HG03135 (cell line): ENCODE data around the gene MUC4.
"Not testable (repeated sequence)": the region's sequence is repeated elsewhere in the genome, so short reads cannot be mapped to it uniquely, and the experiment has no call there.

Experiments used
- ATAC-seq: cut with Tn5 transposase; IDR thresholded peaks from one replicate; pipeline ENCODE4 v1.9.1; 2021; ENCODE audit warnings: mild to moderate bottlenecking, moderate library complexity; ENCODE audit not compliant: unreplicated experiment

MUC4 gene

DNA sequence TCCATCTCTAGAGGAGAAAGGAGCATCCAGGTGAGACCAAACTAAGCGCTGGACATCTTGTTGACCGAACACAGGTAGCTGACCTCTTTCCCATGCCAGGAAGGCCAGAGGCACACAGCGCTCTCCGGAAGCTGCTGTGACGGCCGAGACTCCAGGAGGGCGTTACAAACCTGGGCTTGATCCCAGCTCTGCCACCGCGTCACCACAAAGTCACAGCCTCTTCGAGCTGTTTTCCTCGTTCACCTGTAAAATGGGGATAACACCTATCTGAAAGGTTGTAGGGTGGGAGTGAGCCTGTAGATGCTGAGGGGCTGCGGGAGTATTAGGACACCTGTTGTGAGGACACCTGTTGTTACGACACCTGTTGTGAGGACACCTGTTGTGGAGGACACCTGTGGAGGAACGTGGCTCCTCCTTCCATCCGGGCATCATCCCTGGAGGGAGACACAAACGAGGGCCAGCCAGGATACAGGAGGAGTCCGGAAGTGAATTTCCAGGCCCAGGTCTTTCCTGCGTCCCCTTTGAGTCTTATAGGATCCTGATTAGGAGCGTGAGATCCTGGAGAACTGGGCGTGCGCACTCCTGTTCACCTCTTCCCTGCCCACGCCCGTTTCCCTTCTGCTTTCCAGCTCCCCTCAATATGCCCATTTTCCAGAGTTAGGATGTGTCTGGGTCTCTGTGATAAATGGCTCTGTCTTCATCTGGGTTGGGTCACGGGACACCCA, 2.3 kb upstream of the MUC4 start:
- no peak for ATAC-seq

- no peak for ATAC-seq
These were observed 637 bp upstream of the MUC4 start for GRCh38 chr3:195812366-195812765.

- no peak for ATAC-seq
These were observed 1.3 kb downstream of the MUC4 start for GRCh38 chr3:195810455-195810845.

DNA sequence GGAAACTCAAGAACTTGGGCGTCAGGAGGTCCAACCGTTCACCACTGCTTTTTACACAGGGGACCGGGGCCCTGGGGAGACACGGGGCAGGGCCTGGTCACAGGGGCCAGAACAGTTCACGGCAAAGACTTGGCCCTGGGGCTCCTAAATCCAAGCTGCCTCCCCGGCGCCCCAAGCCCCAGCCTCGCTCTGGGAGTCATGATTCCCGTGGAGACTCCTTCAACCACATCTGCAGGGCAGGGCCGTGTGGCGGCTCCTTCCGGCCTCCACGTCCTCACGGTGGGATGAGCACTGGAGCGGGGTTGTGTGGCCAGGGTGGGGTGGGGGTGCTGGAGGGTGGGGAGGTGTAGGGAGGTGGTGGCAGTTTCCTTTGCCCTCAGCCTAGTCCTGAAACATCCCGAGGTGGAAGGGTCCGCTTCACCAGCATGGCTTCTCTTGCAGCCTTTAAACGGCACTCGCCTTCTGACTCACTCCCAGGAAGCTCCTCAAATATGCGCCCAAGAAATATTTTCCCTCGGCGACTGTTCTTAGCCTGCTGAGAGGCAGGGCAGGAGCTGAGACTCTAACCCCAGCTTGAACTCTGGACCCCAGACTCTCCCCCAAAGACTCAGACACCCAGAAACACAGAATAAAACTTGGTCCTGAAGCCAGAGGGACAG, 1.8 kb downstream of the MUC4 start:
- ATAC-seq = no peak

DNA sequence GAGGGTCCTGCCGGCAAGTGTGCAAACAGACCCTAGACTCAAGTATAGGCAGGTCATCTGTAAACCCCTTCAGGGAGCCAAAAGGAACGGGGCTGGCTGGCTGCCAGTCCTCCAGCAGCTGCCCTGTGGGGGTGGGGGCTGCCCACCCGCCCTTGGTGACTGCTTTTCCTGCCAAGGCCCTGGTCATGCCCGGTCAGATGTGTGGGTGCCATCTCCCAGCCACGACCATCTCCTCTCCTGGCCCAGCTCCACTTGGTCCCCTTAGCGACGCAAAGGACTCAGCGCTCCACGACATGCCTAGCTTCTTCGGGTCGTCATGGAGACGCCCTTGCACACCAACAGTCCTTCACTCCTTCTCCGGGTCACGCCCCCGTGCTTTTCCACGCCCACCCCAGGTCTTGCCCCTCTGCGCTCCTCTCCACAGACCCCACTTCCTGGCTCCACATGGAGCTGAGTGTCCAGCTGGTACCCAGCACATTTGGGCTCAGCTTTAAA, 2.4 kb downstream of the MUC4 start:
- no peak for ATAC-seq

GRCh38 chr3:195808741-195809290, 2.9 kb downstream of the MUC4 start:
- no peak for ATAC-seq

DNA sequence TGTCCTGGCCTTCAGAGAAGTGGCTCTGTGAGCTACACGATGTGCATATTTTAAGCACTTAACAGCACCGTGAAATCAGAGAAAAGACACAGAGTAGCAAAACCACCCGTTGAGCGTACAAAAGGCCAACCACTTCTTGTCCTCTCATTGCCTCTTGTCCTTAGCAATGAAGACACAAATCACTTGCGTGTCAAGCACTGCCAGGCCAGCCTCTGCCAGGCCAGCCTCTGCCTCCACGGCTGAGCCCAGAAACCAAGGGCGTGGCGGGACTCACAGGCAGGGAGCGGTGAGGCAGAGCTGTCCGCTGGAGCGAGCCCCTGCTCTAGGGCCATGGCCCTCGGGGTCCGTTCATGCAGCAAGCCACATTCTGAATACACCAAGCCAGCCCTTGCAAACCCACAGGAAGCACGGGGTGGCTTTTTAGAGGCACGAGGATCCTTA, 4.0 kb downstream of the MUC4 start:
- ATAC-seq = no peak

DNA sequence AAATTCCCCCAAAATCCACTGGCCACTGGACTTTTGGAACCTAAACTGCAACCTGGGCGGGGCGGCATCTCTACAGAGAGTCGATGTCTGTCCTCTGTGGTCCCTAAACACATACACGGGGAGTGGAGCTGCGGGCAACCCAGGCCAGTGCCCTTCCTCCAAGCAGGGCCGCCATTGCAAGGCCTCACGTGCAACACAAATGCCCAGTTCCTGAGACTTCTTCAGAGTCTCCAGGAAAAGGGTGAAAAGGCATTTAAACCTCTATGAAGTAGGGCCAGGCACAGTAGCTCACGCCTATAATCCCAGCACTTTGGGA, 4.9 kb downstream of the MUC4 start:
- no peak for ATAC-seq

- ATAC-seq = no peak
These were observed 5.4 kb downstream of the MUC4 start for GRCh38 chr3:195806211-195806915.

- not testable (repeated sequence) for ATAC-seq
These were observed 6.1 kb downstream of the MUC4 start for GRCh38 chr3:195805588-195805987.

DNA sequence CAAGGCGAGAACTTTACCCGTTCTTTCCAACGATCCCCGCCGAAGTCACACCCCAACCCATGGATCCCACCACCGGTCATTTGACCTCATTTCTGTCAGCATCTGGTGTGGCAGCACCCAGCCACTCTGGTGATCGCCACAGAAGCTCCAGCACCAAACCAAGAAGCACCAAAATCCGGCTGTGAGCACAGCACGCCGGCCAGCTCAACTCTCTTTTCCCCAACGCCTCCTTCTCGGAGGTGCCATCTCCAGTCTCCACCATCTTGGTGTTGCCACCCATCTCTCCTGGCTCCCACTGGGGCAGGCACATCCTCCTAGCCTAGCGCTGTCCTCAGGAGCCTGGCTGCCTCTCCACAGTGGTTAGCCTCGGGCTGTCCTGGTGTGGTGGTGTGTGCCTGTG, 6.5 kb downstream of the MUC4 start:
- no peak for ATAC-seq

DNA sequence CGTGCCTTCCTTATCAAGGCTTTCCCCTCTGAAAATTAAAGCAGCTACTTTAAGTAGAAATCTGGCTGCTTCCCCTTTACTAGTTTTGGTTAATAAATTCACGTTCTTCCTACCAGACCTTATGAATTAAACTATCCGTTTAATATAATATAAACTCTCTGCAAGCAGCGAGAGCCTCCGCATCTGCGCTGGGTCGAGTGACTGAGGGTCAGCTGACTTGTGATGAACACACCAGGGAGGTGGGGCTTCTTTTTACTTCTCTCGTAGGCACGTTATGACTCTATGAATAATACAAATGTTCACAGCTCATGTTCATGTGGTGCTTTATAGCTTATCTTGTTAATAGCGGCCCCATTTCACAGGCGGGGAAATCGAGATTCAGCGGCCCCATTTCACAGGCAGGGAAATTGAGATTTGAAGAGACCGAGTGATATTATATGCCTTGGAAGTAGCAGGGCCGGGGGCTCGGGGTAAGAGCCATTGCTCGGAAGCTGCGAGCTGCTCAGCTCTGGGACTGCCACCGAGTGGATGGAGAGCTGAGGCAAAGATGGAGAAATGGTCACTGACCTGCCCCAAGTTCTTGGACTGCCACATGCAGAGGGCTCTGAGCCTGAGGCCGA, 8.3 kb downstream of the MUC4 start:
- ATAC-seq = no peak

DNA sequence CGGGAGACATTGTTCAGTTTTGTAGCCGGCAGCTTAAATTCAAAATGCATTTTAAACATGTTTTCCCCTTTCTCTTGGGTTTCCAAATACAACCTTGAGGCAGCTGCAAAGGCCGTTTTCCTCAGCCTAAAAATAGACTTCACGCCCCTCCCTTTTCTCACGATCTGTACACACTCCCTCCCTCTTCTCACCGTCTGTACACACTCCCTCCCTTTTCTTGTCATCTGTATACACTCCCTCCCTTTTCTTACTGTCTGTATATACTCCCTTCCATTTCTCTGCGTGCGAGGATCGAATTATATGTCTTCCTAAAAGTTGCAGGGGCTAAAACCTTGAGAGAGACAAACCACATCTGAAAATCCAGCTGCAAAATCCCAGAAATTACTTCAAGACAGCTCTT, 8.9 kb downstream of the MUC4 start:
- ATAC-seq = no peak

DNA sequence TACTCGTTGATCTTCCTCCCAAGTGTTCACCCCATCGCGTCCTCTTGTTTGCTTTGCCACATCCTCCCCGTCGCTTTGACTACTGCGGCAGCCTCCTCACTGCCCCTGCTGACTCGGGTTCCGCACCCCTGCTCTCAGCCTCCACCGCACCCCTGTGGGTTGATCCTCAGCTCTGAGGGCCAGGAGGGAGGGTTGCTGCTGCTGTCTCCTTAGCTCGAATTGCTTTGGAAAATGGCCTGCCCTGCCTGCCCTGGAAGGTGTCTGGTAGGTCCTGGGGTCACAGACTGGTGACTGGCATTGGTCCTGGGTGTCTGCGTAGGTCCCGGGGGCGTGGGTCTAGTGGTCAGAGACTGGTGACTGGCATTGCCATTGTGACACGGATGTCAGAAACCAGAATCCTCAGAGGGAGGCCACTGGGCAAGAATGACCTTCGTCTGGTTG, 9.4 kb downstream of the MUC4 start:
- no peak for ATAC-seq

DNA sequence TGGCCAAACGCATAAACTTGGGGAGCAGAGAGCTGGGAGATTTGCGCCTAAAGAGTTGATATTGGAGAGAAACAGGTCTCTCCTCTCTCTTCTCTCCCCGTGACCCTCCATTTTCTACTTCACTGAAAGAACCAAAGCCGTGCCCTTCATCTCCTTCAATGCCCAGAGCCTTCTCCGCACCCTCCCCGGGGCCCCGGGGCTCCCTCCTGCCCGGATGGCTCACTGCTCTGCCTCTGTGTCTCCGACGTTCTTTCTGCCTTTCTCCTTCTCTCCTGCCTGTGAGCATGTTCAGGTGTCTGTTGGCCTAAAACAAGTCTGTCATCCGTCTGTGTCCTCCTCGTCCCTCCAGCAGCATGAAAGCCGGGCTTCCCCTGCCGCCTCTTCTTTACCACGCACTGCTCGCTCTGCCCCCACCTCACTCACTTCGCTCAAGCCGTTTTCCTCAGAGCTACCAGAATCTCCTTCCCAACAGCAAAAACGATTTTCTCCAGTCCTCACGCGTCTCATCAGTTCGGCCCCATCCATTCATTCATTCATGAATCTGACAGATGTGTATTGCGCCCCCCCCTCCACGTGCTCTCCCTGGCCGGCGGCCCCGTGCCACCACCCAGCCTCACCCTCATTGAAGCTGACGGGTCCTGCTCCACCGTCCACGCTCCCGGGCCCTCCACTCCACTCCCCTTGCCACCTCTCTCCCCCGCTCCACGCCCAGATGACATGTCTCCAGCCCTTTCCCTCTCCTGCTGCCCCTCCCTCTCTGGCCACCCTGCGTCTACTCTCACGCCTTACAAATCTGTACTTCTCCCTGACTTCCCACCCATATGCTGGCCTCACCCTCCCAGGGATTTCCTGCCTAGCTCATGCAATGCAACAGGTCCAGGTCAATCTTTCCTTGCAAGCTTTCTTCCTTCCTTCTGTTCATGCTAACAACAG, 10.2 kb downstream of the MUC4 start:
- ATAC-seq = no peak

DNA sequence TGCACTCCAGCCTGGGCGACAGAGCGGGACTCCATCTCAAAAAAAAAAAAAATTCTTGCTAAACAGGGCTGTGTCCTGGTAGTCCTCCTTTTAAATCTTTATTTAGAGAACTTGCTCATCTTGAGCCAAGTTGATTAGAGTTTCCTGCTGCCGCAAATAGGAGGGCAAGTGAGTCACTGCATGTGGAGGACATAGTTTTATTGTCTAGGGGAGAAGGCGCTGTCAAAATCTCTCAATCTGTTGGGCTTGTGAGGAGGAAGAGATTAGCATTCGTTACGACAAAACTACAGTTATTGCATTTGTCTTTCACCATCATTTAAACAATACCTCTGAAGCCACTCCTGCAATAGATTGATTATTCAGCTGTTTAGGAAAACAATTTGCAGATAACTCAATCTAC, 11.5 kb downstream of the MUC4 start:
- ATAC-seq = no peak

DNA sequence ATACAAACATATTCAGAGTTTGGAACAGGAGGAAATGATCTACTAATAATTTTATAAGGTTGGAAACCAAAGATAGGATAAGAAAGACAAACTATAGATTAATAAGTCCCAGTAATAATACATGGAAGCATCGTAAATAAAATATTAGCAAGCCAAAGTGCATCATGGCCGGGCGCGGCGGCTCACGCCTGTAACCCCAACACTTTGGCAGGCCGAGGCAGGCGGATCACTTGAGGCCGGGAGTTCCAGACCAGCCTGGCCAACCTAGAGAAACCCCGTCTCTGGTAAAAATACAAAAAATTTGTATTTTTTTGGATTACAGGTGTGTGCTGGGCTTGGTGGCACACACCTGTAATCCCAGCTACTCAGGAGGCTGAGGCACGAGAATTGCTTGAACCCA, 14.9 kb downstream of the MUC4 start:
- ATAC-seq = no peak

DNA sequence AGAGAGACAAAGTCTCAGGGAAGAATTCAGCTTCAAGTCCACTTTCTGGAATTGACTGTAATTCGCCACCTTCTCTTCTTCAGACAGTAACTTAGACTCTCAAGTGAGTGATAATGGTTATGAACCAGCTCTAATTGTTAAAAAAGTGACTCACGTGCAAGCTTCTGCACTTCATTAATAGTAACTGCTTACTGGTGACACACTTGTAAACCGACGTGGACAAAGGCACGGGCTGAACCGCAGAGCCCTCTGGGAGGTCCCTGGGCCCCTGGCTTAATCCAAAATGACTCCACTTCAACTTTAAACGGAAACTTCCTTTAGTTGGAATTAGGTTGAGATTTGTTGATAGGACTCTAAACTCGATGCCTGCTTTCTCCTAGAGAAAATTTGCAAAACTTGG, 17.0 kb downstream of the MUC4 start:
- no peak for ATAC-seq

DNA sequence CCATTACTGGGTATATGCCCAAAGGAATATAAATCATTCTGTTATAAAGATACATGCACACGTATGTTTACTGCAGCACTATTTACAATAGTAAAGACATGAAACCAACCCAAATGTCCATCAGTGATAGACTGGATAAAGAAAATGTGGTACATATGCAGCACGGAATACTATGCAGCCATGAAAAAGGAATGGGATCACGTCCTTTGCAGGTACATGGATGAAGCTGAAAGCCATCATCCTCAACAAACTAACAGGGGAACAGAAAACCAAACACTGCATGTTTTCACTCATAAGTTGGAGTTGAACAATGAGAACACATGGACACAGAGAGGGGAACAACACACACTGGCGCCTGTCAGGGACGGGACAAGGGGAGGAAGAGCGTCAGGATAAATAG, 19.1 kb downstream of the MUC4 start:
- ATAC-seq = not testable (repeated sequence)

GRCh38 chr3:195790901-195791300, 20.8 kb downstream of the MUC4 start:
- ATAC-seq = no peak
